Measurements from ENCODE around the gene AMN1.
"Not testable (repeated sequence)": the region's sequence is repeated elsewhere in the genome, so short reads cannot be mapped to it uniquely, and the experiment has no call there.

Gene AMN1

DNA sequence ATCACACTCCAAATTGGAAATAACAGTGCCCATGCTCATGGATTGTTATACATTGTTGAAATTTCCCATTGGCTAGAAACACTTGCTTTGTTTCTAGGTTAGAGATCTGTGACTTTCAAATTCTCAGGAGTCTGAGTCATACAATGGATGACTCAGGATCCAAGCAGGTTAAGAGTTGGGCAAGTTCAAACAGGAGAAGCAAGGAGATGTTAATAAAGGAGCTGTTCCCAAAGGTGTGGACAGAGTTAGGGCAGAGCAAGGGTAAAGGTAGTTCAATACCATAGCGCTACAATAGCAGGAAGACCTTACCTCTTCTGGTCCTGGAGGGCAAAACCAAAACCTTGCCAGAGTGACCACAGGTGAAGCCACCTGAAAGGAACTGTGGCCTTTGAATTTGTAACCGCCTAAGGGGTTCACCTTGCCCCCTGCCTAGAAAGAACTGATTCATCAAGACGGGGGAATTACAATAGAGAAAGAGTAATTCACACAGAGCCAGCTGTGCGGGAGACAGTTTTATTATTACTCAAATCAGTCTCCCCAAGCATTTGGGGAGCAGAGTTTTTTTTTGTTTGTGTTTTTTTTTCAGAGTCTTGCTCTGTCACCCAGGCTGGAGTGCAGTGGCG lies 4.2 kb upstream of the AMN1 start:
- DNase-seq: no peak

DNA sequence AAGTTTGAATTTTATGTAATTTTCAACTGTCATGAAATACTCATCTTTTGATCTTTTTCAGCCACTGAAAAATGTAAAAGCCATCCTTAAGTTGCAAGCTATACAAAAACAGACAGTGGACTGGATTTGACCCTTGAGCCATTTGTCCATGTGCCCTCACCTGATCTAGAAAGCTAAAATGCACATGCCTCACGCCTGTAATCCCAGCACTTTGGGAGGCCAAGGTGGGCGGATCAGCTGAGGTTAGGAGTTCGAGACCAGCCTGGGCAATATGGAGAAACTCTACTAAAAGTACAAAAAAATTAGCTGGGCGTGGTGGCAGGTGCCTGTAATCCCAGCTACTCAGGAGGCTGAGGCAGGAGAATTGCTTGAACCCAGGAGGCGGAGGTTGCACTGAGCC lies 2.4 kb upstream of the AMN1 start:
- not testable (repeated sequence) for DNase-seq

DNA sequence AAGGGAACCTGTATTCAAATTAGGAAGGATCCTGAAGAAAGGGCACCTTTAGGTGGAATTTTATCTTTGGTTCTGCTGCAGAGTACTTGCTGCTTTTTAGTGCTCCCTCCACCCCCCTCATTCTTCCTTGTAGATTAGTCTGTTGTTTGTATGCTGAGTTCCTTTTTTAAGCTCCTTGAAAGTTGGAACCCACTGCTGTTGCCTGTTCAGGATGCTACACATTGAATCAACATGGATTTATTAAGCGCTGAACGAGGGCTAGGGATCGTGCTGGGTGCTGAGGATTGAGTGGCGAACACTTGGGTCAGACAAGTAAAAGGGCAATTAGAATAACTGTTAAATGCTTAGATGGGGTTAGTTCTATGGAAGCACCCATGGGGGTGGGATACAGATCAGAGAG lies 884 bp upstream of the AMN1 start:
- no peak for DNase-seq

DNA sequence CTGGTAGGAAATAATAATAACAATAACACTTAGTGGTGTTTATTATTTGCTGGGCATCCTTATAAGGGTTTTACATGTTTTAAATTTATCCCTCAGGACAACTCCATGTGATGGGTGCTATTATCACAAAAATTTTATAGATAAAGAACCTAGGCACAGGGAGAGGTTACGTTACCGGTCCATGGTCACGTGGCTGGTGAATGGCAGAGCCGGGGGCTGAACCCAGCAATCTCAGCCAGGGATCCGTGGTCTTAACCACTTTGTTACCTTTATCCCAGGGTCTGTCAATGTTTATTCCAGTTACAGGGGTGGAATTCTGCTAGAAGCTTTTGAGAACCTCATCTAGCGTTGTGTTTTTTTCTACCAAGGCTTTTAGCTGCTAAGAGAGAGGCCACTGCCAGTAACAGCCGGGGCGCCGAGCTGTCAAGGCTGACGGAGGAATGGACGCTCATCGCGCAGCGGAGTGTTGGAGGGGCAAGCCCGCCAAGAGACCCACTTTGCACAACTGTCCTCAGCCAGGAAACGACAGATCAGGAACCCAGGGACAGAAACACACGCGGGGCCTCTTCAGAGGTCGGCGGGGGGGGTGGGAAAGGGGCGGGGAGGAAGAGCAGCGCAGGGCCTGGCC lies 418 bp downstream of the AMN1 start:
- no peak for DNase-seq

DNA sequence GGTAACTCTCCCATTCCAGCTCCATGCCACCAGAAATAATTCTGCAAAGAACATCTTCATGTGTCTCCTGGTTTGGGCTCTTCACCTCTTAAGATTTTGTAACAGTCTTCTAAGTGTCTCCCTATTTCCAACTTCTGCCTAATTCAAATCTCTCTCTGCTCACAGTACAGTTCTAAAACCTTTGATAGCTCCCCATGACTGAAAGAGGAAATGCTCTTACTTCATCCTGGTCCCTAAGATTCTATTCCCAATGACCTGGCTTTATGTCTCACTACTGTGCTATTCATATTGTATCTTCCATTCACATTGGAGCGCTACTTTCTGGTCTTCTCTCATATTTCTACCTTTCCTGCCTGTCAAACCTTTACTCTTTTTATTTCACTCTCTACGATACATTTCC lies 1.6 kb downstream of the AMN1 start:
- DNase-seq: peak; percentile 29 to 48

DNA sequence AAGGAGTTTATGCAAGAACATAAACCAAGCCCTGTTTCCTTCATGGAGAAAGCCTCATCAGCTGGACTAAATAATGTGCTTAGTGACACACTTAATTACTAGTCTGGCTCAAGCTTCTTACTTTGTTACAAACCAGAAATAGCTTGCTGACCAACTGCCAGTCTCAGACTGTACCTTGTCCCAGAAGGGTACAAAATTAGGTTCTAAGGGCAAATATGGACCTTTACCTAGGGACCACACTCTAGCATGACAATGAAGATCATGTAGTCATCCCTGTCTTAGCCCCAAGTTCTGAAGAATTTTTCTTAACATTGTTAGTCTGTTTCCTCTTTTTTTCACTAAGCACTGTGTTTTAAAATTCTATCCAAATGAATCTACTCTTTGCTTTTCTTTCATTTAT lies 2.2 kb downstream of the AMN1 start:
- DNase-seq: no peak

DNA sequence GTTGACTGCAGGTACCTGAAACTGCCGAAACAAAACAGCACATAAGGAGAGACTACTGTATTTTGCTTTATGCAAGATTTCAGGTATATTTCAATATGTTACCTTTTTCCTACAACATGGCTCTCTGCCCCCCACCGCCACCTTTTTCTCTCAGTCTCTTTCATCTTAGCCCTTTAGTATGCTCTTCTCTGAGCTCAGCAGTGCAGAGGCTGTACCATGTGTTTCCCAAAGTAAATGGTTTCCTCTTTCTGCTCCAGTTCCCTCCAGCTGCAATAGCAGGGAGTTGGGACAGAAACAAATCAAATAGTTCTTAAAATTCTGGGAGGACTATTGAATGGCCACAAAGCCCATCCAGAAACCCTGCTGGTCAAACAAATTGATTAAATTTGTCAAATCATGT lies 4.3 kb downstream of the AMN1 start:
- peak; percentile 44 to 46 for DNase-seq

DNA sequence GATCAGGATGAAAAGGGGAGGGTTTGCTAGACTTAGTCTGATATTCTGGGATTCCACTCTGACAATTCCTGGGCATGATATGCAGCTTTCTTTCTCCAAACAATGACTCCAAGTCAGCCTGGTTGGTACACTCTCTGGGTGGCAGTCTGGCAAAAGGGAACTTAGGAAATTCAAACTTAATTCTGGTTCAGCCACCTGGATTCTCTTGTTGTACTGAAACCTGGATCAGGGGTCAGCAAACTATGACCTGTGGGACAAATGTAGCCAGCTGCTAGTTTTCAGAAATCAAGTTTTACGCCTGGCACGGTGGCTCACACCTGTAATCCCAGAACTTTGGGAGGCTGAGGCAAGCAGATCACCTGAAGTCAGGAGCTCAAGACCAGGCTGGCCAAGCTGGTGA lies 6.2 kb downstream of the AMN1 start:
- no peak for DNase-seq

DNA sequence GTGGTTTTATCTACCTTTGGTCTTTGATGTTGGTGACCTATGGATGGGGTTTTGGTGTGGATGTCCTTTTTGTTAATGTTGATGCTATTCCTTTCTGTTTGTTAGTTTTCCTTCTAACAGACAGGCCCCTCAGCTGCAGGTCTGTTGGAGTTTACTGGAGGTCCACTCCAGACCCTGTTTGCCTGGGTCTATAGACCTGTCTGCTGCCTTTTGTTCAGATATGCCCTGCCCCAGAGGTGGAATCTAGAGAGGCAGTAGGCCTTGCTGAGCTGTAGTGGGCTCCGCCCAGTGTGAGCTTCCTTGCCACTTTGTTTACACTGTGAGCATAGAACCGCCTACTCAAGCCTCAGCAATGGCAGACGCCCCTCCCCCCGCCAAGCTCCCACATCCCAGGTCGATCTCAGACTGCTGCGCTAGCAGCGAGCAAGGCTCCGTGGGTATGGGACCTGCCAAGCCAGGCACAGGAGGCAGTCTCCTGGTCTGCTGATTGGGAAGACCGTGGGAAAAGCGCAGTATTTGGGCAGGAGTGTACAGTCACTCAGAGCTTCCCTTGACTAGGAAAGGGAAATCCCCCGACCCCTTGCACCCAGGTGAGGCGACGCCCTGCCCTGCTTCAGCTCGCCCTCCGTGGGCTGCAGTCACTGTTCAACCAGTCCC lies 10.2 kb downstream of the AMN1 start:
- not testable (repeated sequence) for DNase-seq

DNA sequence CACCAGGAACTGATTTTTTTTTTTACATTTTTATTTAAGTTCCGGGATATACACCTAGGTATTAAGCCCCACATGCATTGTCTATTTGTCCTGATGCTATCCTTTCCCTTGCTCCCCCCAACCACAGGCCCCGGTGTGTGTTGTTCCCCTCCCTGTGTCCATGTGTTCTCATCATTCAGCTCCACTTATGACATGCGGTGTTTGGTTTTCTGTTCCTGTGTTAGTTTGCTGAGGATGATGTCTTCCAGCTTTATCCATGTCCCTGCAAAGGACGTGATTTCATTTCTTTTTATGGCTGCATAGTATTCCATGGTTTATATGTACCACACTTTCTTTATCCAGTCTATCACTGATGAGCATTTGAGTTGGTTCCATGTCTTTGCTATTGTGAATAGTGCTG lies 11.8 kb downstream of the AMN1 start:
- not testable (repeated sequence) for DNase-seq

DNA sequence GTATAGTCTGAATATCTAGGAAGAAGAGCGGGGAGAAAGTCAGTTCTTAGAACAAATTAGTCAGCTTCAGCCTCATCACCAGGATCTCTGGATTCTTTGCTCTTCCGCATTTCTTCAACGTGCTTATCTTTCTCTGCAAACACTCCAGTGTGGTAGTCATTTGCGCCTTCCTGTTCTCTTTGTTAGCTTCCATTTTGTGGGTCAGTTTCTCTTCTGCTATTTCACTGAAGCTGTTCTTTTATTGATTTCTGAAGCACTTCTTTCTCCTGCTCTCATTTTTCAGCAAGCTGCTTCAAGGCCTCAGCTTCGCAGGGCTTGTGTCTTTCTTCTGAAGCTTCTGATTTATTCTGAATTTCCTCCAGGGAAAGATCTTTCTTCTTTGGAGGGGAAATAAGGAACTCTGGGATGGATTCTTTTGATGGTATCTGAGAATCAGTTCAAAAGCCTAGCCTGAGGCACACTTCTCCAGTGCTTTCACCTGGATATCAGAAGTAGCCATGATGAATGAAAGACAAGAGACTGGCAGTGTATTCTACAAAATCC lies 13.5 kb downstream of the AMN1 start:
- peak; percentile 79 to 81 for DNase-seq

DNA sequence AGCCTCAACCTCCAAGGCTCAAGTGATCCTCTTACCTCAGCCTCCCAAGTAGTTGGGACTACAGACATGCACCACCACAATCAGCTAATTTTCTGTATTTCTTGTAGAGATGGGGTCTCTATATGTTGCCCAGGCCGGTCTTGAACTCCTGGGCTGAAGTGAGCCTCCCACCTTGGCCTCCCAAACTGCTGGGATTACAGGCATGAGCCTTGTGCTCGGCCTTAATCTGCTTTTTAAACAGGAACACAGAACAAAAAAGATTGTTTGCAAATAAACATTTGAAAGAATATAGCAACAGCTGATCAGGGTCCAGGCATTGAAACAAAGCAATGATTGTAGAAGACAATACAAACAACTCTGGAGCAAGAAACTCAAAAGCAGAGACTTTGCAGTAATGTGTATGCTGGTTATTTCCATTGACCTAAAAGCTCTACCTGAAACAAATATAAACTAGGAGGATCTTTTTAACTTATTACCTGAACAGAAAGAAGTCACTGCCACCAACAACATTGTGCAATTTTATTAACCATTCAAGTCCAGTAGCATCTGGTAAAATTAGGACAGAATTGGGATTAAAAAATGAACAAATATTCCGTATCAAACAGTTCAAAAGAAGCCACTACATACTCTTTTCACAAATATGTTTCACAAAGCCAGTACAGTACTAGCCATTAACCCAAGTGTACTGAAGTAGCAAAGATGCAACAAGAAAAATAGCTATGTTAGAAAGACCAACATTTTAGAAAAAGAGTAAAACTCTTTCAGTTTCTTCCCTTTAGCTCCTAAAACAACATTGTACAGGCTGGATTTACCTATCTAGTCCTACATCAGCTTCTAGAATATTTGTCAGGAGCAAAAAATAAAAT lies 14.2 kb downstream of the AMN1 start:
- DNase-seq: no peak

DNA sequence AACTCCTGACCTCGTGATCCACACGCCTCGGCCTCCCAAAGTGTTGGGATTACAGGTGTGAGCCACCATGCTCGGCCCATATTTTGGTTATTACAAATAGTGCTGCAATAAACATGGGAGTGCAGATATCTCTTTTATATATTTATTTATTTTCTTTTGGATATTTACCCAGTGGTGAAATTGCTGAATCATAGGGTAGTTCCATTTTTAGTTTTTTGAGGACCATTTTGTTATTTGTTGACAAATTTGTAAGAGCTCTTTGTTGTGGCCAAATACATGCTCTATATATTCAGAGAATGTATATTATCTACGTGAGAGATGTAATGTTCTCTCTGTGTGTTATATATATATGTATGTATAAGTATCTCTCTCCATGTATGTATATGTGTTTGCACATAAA lies 15.9 kb downstream of the AMN1 start:
- no peak for DNase-seq

DNA sequence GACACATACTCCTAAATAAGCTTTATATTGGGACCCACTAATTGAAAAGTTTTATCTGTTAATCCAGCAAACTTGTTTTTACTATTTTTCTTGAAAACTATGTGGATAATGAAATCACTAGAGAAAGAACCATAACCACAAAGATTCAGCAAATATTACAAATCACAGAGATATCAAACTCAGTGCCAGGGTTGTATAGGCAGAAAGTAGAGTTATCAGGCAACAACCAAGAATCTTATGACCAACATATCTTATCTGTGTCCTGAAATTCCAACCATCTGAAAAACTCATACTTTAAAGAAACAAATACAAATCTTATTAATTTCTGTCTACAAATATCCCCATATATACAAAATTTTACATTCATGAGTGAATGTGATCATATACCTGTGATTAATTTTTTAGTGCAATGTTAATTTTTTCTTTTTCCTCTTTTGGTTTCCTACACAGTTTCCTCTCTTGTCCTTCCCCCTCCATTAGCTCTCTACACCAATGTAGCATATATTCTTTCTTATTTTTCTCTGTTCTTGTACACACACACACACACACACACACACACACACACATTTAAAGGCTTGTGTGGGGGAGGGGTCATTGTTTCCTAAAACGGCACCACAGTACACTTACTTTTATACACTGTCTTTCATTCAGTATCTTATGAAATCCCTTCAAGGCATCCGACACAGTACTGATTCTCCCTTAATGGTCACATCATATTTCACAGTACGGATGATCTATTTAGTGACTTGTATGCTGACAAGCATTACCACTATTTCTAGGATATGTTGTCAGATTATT lies 18.6 kb downstream of the AMN1 start:
- DNase-seq: no peak

DNA sequence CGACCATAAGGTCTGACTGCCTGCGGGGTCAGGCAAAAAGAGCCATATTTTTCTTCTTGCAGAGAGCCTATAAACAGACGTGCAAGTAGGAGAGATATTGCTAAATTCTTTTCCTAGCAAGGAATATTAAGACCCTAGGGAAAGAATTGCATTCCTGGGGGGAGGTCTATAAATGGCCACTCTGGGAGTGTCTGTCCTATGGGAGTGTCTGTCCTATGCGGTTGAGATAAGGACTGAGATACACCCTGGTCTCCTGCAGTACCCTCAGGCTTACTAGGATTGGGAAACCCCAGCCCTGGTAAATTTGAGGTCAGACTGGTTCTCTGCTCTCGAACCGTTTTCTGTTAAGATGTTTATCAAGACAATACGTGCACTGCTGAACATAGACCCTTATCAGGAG lies 20.7 kb downstream of the AMN1 start:
- DNase-seq: not testable (repeated sequence)

DNA sequence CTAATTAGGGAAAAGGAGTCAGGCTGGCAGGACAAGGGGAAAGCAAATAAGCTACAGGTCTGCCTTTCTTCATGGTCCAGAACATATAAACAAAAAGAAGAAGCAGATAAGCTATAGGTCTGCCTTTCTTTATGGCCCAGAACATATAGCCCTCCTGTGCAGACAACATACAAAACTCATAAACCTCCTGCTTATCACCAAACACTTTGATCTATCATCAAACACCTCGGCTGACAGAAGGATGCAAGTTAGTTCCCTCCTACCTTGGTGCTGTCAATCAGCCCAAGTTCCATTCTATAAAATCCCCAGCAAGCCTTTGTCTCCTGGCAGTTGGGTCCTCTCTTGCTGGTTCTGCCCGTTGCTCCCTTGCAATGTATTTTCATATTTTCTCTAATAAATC lies 23.2 kb downstream of the AMN1 start:
- no peak for DNase-seq

DNA sequence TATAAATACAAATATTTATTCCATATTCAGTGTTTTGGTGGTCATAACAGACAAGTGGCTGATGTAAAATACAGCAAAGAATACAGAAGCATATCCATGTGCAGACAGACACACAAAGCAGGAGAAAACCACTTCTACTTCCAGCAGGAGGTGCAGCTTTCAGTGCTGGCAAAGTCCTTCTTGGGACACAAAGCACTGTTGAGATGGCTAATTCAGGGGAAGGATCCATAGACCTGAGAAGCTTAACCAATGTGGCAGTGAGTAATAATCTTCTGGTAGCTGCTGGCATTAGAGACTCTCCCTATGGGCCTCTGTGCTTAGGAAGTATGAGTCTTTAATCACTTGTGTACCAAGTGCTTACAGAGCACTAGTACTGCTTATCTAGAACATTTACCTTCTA lies 26.8 kb downstream of the AMN1 start:
- DNase-seq: peak in 1 of 2 donors; percentile 13

DNA sequence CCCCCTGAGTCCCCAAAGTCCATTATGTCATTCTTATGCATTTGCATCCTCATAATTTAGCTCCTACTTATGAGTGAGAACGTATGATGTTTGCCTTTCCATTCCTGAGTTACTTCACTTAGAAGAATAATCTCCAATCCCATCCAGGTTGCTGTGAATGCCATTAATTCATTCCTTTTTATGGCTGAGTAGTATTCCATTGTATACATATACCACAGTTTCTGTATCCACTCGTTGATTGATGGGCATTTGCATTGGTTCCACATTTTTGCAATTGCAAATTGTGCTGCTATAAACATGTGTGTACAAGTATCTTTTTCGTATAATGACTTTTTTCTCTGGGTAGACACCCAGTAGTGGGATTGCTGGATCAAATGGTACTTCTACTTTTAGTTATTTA lies 38.9 kb downstream of the AMN1 start:
- not testable (repeated sequence) for DNase-seq

DNA sequence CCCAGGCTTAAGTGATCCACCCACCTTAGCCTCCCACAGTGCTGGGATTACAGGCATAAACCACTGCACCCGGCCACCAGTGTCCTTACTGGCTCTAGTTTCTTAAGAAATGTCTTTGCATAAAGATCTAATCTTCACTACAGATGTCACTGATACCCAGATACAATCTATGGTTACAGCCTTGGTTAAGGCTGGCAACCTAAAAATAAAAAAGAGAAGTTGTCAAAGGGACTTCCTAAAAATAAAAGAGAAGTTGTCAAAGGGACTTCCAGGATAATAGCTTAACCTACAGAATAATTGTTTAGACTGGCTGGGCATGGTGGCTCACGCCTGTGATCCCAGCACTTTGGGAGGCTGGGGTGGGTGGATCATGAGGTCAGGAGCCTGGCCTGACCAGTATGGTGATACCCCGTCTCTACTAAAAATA lies 41.7 kb downstream of the AMN1 start:
- DNase-seq: peak; percentile 79 to 94

DNA sequence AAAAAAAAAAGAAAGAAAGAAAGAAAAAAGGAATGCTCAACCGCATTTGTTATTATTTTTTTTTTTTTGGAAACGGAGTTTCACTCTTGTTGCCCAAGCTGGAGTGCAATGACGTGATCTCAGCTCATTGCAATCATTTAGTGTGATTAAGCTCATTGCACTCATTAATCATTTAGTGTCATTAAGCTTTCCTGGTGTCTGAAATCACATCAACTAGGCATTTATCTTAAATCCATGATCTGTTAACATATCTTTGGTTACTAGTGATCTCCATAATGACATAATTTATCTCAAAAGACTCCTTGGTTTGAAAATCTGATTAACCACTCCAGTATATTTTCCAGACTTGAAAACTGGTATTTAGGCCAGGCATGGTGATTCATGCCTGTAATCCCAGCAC lies 43.0 kb downstream of the AMN1 start:
- no peak for DNase-seq

DNA sequence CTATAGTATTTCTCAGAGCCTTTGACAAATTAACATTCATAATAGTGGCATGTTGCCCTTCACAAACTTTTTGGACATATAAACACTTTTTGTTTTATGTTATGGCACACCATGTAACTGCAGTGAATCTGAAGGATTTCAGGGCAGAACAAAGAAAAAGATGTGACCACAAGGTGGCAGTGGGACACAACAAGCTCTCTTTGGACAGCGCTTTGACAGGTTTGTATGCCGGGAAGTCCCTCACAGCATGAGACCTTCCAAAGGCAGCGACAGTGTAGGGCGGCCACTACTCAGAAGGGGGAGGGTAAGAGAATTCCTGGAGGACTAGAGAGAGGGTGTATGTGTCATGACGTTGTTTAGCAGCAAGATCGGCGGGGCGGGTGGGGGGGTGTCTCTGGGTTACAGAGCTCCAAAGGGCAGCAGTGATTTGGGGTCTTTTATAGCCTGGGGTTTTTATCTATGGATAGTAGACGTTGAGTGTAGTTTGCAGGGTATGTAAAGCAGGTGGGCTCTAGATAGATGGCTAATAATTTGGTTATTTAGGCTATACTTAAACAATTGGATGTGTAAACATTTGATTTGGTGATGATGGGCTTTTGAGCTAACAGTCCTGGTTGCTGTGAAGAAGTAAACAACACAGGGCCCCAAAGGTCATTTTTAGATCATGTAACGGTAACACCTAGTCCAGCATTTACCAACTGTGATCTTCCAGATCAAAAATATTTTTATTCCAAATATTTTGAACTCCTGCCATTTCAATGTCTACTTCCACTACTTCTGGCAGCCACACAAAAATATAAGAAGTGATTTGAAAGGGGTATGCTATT lies 46.5 kb downstream of the AMN1 start:
- peak; percentile 79 to 94 for DNase-seq

Data from inflammatory macrophage treated with lipopolysaccharide for 1 hour (primary cell).